H9 (cell line): ENCODE results near the gene ASB15. TPM values are rescaled to one million over a fixed set of nuclear protein-coding genes. Genes with fewer than 3 reads are reported as not detected.
A peak's percentile ranks its signal among the peaks of the same experiment; 100 is the strongest.

ENCODE experiments used
- DNase-seq: peaks from one replicate; pipeline ENCODE4 v3.0.0-alpha.2; 2017
- H2AFZ ChIP-seq: one replicate; pipeline ENCODE4 v1.6.1; 2013; ENCODE audit warnings: mild to moderate bottlenecking, low read length, control low read depth, moderate library complexity
- H2AK5ac ChIP-seq: 2 replicates; pipeline ENCODE4 v1.6.1; 2013; ENCODE audit warnings: low read length, control low read depth, mixed read lengths; ENCODE audit not compliant: insufficient read length
- H2BK120ac ChIP-seq: one replicate; pipeline ENCODE4 v1.6.1; 2013; ENCODE audit warnings: low read depth, mild to moderate bottlenecking, low read length, control low read depth, inconsistent platforms; ENCODE audit not compliant: poor library complexity, severe bottlenecking
- H2BK12ac ChIP-seq: 2 replicates; pipeline ENCODE4 v1.6.1; 2013; ENCODE audit warnings: low read length, control low read depth, mixed read lengths, low read depth; ENCODE audit not compliant: insufficient read length
- H2BK15ac ChIP-seq: 2 replicates; pipeline ENCODE4 v1.6.1; 2013; ENCODE audit warnings: low read depth, low read length, control low read depth
- H2BK20ac ChIP-seq: one replicate; pipeline ENCODE4 v1.6.1; 2013; ENCODE audit warnings: low read depth, mild to moderate bottlenecking, low read length, control low read depth, inconsistent platforms; ENCODE audit not compliant: poor library complexity, severe bottlenecking
- H2BK5ac ChIP-seq: 2 replicates; pipeline ENCODE4 v1.6.1; 2013; ENCODE audit warnings: low read length, control low read depth, mixed read lengths; ENCODE audit not compliant: insufficient read length
- H3K14ac ChIP-seq: 2 replicates; pipeline ENCODE4 v1.6.1; 2013; ENCODE audit warnings: low read length, control low read depth; ENCODE audit not compliant: insufficient read depth
- H3K18ac ChIP-seq: 2 replicates; pipeline ENCODE4 v1.6.1; 2013; ENCODE audit warnings: low read depth, mild to moderate bottlenecking, mixed read lengths, low read length, control low read depth; ENCODE audit not compliant: insufficient read length
- H3K23ac ChIP-seq: 2 replicates; pipeline ENCODE4 v1.6.1; 2013; ENCODE audit warnings: low read length, control low read depth, mixed read lengths, low read depth; ENCODE audit not compliant: insufficient read length
- H3K23me2 ChIP-seq: 2 replicates; pipeline ENCODE4 v1.6.1; 2013; ENCODE audit warnings: low read depth, mild to moderate bottlenecking, mixed read lengths, low read length, control low read depth; ENCODE audit not compliant: insufficient read length, poor library complexity, severe bottlenecking
- H3K27ac ChIP-seq: 2 replicates; pipeline ENCODE4 v1.5.1; 2013; ENCODE audit warnings: low read length, control low read depth, mixed read lengths, low read depth; ENCODE audit not compliant: insufficient read length
- H3K27me3 ChIP-seq: 2 replicates; pipeline ENCODE4 v1.6.1; 2013; ENCODE audit warnings: low read length, control low read depth, inconsistent platforms; ENCODE audit not compliant: insufficient read depth
- H3K4ac ChIP-seq: 2 replicates; pipeline ENCODE4 v1.6.1; 2013; ENCODE audit warnings: low read depth, mild to moderate bottlenecking, control low read depth, inconsistent platforms, low read length, moderate library complexity
- H3K4me1 ChIP-seq: 2 replicates; pipeline ENCODE4 v1.6.1; 2013; ENCODE audit warnings: low read length, control low read depth, inconsistent platforms; ENCODE audit not compliant: insufficient read depth
- H3K4me2 ChIP-seq: 2 replicates; pipeline ENCODE4 v1.6.1; 2013; ENCODE audit warnings: low read length, control low read depth, mixed read lengths; ENCODE audit not compliant: insufficient read length, insufficient read depth
- H3K56ac ChIP-seq: 2 replicates; pipeline ENCODE4 v1.6.1; 2013; ENCODE audit warnings: low read depth, mild to moderate bottlenecking, mixed read lengths, low read length, control low read depth; ENCODE audit not compliant: insufficient read length
- H3K79me1 ChIP-seq: 2 replicates; pipeline ENCODE4 v1.6.1; 2013; ENCODE audit warnings: low read depth, mild to moderate bottlenecking, moderate library complexity, low read length, control low read depth, inconsistent platforms; ENCODE audit not compliant: insufficient read depth, poor library complexity, severe bottlenecking
- H3K79me2 ChIP-seq: 2 replicates; pipeline ENCODE4 v1.6.1; 2013; ENCODE audit warnings: low read length, control low read depth, inconsistent platforms; ENCODE audit not compliant: insufficient read depth
- H3K9ac ChIP-seq: 2 replicates; pipeline ENCODE4 v1.6.1; 2013; ENCODE audit warnings: low read length, control low read depth, mixed read lengths; ENCODE audit not compliant: insufficient read length; ENCODE audit errors: extremely low read depth
- H3K9me3 ChIP-seq: one replicate; pipeline ENCODE4 v1.6.1; 2013; ENCODE audit warnings: low read depth, low read length, inconsistent platforms; ENCODE audit not compliant: control insufficient read depth
- H3T11ph ChIP-seq: one replicate; pipeline ENCODE4 v1.6.1; 2013; ENCODE audit warnings: mild to moderate bottlenecking, low read length, control low read depth, inconsistent platforms
- H4K20me1 ChIP-seq: one replicate; pipeline ENCODE4 v1.6.1; 2013; ENCODE audit not compliant: control insufficient read depth, insufficient read length, insufficient read depth
- H4K5ac ChIP-seq: 2 replicates; pipeline ENCODE4 v1.6.1; 2013; ENCODE audit warnings: low read depth, mild to moderate bottlenecking, mixed read lengths, low read length, control low read depth; ENCODE audit not compliant: insufficient read length
- H4K8ac ChIP-seq: replicated peaks from 2 replicates; pipeline ENCODE4 v1.6.1; 2013; ENCODE audit warnings: low read length, control low read depth, mixed read lengths, low read depth; ENCODE audit not compliant: insufficient read length
- H4K91ac ChIP-seq: 2 replicates; pipeline ENCODE4 v1.6.1; 2013; ENCODE audit warnings: low read depth, mild to moderate bottlenecking, moderate library complexity, mixed read lengths, low read length, control low read depth; ENCODE audit not compliant: insufficient read length
- H3K27ac Mint-ChIP-seq, 3 experiments: 2 replicates in 2 of 3; 3 replicates in 1 of 3; pipeline ENCODE4 v1.8.0; 2020 to 2021; ENCODE audit warnings: mixed read lengths in 3 of 3, mild to moderate bottlenecking in 1 of 3, moderate library complexity in 1 of 3
- H3K27me3 Mint-ChIP-seq: 2 replicates; pipeline ENCODE4 v1.8.0; 2021; ENCODE audit warnings: low read depth, mild to moderate bottlenecking, moderate library complexity, mixed read lengths
- H3K36me3 Mint-ChIP-seq, 3 experiments: 2 replicates in 2 of 3; 3 replicates in 1 of 3; pipeline ENCODE4 v1.8.0; 2020 to 2021; ENCODE audit warnings: low read depth in 3 of 3, mixed read lengths in 3 of 3; ENCODE audit not compliant: insufficient read depth in 1 of 3
- H3K4me1 Mint-ChIP-seq, 2 experiments: 2 replicates each; pipeline ENCODE4 v1.8.0; 2020; ENCODE audit warnings: mixed read lengths in 2 of 2
- H3K4me3 Mint-ChIP-seq, 2 experiments: 2 replicates in 1 of 2; 3 replicates in 1 of 2; pipeline ENCODE4 v1.8.0; 2020 to 2021; ENCODE audit warnings: mild to moderate bottlenecking in 2 of 2, mixed read lengths in 2 of 2, moderate library complexity in 1 of 2
- H3K9me3 Mint-ChIP-seq, 2 experiments: 2 replicates in 1 of 2; 3 replicates in 1 of 2; pipeline ENCODE4 v1.8.0; 2020; ENCODE audit warnings: mild to moderate bottlenecking in 2 of 2, mixed read lengths in 2 of 2, moderate library complexity in 1 of 2
- CTCF ChIP-seq: fragments of 200-600 bp; sonication (generic); conservative IDR thresholded peaks from 3 replicates; pipeline ENCODE4 v1.8.0; 2021; ENCODE audit warnings: antibody characterized with exemption, mild to moderate bottlenecking
- WGBS: extraction: QIAGEN DNeasy Blood & Tissue Kit; methylation state at CpG from one replicate; pipeline ENCODE4 v1.1.7; 2013; ENCODE audit warnings: missing lambda C conversion rate, low lambda C conversion rate, mixed read lengths; ENCODE audit not compliant: insufficient read length; ENCODE audit errors: extremely low coverage; 5-methylcytosine and 5-hydroxymethylcytosine counted together
- total RNA-seq: library from RNA; stranded (reverse); gene quantifications from 2 replicates; pipeline ENCODE4 v1.2.1, GENCODE V29; 2021

The ASB15 gene
- total RNA-seq, 1 experiment from 2014 or later: not detected

GRCh38 chr7:123647106-123647730 is 45.6 kb downstream of the ASB15 start:
- DNase-seq: no peak
- H3K9ac ChIP-seq: no peak overlapping the region
- no peaks in the 10 kb centered on the region for H3K27me3 ChIP-seq
- H4K5ac ChIP-seq: no peak overlapping the region
- H3K9me3 ChIP-seq: no peaks in the 10 kb centered on the region
- H2AFZ ChIP-seq: peak overlapping the region; percentile 16
- no peaks in the 10 kb centered on the region for H3K36me3 Mint-ChIP-seq
- no peak overlapping the region for H3K14ac ChIP-seq
- H3K4me3 Mint-ChIP-seq: no peak overlapping the region
- no peaks in the 10 kb centered on the region for H3K23me2 ChIP-seq
- TF ChIP-seq CTCF: no peak
- no peak overlapping the region for H3K56ac ChIP-seq
- no peak overlapping the region; a peak in 1 of 7 replicates for H3K27ac Mint-ChIP-seq
- WGBS: no CpG with 5 or more reads among the region's 7 CpGs
- no peaks in the 10 kb centered on the region for H3K79me2 ChIP-seq
- peaks cover 39 to 44% of the 10 kb centered on the region in 2 experiments for H3K4me1 Mint-ChIP-seq
- H2AK5ac ChIP-seq: no peak overlapping the region
- H2BK120ac ChIP-seq: no peak overlapping the region
- no peaks in the 10 kb centered on the region for H3K9me3 Mint-ChIP-seq
- no peak overlapping the region for H3K27ac ChIP-seq
- H2BK15ac ChIP-seq: no peak overlapping the region
- no peaks in the 10 kb centered on the region for H3K79me1 ChIP-seq
- no peaks in the 10 kb centered on the region for H3K27me3 Mint-ChIP-seq
- no peak overlapping the region for H3K18ac ChIP-seq
- H3K4me2 ChIP-seq: no peak overlapping the region
- peaks cover 8% of the 10 kb centered on the region; the same call in 1 of the 2 replicates for H3K4me1 ChIP-seq
- H2BK12ac ChIP-seq: no peak overlapping the region
- no peak overlapping the region for H2BK20ac ChIP-seq
- H4K8ac ChIP-seq: no peak overlapping the region
- H3K23ac ChIP-seq: no peak overlapping the region
- no peak overlapping the region for H4K91ac ChIP-seq
- no peak overlapping the region for H2BK5ac ChIP-seq
- H4K20me1 ChIP-seq: no peaks in the 10 kb centered on the region
- no peak overlapping the region for H3T11ph ChIP-seq
- H3K4ac ChIP-seq: no peak overlapping the region
